ENCODE results near the gene CNIH1.
A peak's percentile ranks its signal among the peaks of the same experiment; 100 is the strongest.

Gene CNIH1

GRCh38 chr14:54440873-54441868 is at the start of gene CNIH1:
TSS of gene CNIH1 (minus strand) at chr14:54441374. CDS start at chr14:54441327, 47 bp downstream.
- DNase-seq (peak; percentile 88), ATAC-seq (replicated peaks) (peak; percentile 96 to 97)
- Mint-ChIP-seq H3K4me1 (peaks cover 16 to 49% of the 10 kb centered on the region in 2 donors), H3K27ac (peak within 1 kb of the TSS; percentile 98), H3K4me3 (peak within 1 kb of the TSS; percentile 89), H3K36me3 (peaks cover 6 to 7% of the 10 kb centered on the region in 2 donors), H3K9me3 (no peaks in the 10 kb centered on the region), H3K27me3 (peaks cover 4 to 6% of the 10 kb centered on the region in 2 donors)

- Mint-ChIP-seq H3K4me3 (no peak overlapping the region), H3K4me1 (peaks cover 22 to 41% of the 10 kb centered on the region in 2 donors), H3K36me3 (peaks cover 11 to 15% of the 10 kb centered on the region in 2 donors), H3K27me3 (no peaks in the 10 kb centered on the region), H3K9me3 (no peaks in the 10 kb centered on the region), H3K27ac (no peak overlapping the region)
- ATAC-seq (replicated peaks) = no peak
- DNase-seq = no peak
These were observed 49.4 kb upstream of the CNIH1 start for GRCh38 chr14:54490445-54491175.

DNA sequence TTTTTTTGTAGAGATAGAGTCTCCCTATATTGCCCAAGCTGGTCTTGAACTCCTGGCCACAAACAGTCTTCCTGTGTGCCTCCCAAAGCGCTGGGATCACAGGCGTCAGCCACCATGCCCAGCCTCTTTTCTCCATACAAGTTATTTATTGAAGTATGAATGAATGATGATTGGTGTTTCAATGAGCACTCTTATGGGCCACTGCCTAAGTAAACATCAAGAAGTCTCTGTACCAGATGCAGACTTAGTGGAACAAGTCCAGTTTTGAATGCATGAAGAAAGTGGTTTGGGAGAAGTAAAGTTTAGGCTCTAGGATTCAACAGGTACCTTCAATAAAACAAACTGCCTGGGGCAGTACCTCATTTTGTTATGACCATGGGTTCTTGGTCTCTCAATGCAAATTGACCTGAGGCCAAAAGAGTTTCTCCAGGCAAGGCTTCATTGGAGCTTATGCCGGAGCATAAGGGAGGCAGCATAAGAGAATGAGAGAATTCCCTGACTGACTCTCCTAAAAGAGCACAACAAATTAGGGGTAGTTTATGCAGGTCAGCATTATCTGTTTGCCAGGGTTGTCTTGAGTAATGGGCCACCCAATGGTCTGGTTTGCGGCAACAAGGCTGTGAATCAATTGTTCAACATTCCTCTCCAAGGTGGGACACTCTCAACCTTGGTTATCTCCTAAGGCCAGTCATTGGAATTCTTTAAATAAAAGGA is 48.7 kb upstream of the CNIH1 start:
- ATAC-seq (replicated peaks) (no peak), DNase-seq (no peak)
- Mint-ChIP-seq H3K36me3 (peaks cover 13 to 20% of the 10 kb centered on the region in 2 donors), H3K27ac (peak overlapping the region; percentile 94), H3K27me3 (no peaks in the 10 kb centered on the region), H3K4me3 (peak overlapping the region; percentile 82 to 86), H3K4me1 (peaks cover 27 to 48% of the 10 kb centered on the region in 2 donors), H3K9me3 (no peaks in the 10 kb centered on the region)

DNA sequence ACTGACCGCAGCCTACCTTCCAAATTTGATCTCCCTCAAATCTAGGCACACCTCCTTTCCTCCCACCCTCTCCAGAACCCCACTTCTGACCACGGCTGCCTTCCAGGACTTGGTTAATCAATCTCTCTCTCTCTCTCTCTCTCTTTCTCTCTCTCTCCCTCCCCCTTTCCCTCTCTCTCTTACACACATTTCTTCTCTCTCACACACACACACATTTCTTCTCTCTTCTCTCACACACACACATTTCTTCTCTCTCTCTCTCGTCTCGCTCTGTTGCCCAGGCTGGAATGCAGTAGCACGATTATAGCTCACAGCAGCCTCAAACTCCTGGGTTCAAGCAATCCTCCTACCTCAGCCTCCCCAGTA is 48.1 kb upstream of the CNIH1 start:
- H3K27ac Mint-ChIP-seq = peak overlapping the region; percentile 94

DNA sequence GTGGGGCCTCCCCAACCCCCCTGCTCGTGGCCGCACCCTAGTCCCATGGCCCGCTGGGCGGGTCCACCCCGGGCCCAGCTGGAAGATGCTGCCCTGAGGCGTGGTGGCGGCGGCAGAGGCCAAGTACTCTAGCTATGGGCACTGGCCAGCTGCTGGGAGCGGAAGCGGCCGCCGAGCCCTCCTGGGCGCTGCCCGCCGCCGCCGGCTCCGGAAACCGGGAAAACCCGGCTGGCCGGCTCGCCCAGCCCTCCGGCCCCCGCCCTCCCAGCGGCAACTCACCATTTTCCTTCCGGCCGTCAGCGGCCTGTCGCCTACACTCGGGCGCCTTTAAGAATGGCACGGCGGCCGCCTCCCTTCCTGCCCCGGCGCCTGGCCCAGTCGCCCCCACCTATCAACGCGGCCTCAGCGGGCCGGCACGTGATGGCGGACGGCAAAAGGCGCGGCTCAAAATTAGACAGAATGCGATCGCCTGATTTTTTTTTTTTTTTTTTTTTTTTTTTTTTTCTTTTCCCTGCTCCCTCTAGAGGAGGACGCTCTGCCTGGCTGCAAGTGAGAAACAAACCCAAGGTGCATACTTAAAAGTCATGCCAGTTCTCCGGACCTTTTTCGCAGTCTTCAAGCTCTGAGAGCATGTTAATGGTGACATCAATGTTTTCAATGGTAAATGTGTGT is 47.6 kb upstream of the CNIH1 start, which contains the start of gene GMFB:
Gene GMFB, minus strand, starts transcription at position 335 of the 672 bp plus-strand sequence. Its CDS starts 53 bp downstream, at position 282.
- peak within 1 kb of the TSS; percentile 94 for H3K27ac Mint-ChIP-seq
- H3K36me3 Mint-ChIP-seq = peaks cover 13 to 20% of the 10 kb centered on the region in 2 donors
- ATAC-seq (replicated peaks) = peak; percentile 95 to 98

More for the DNA sequence above, 48.1 kb upstream of the CNIH1 start:
- ATAC-seq (replicated peaks) (no peak), DNase-seq (no peak)
- Mint-ChIP-seq H3K4me1 (peaks cover 33 to 54% of the 10 kb centered on the region in 2 donors), H3K4me3 (peak overlapping the region; percentile 82 to 86), H3K36me3 (peaks cover 13 to 20% of the 10 kb centered on the region in 2 donors), H3K9me3 (no peaks in the 10 kb centered on the region), H3K27me3 (no peaks in the 10 kb centered on the region)

GRCh38 chr14:54488318-54488645 is 47.1 kb upstream of the CNIH1 start:
- H3K36me3 Mint-ChIP-seq = peaks cover 13 to 21% of the 10 kb centered on the region in 2 donors
- H3K9me3 Mint-ChIP-seq = no peaks in the 10 kb centered on the region
- peak overlapping the region; percentile 90 for H3K27ac Mint-ChIP-seq
- DNase-seq (no peak), ATAC-seq (replicated peaks) (peak; percentile 34 to 38)
- H3K4me1 Mint-ChIP-seq = peaks cover 37 to 64% of the 10 kb centered on the region in 2 donors
- H3K27me3 Mint-ChIP-seq = no peaks in the 10 kb centered on the region
- H3K4me3 Mint-ChIP-seq = peak overlapping the region; percentile 82 to 86

More for the DNA sequence above, 47.6 kb upstream of the CNIH1 start, which contains the start of gene GMFB:
- peak; percentile 84 for DNase-seq
- peak within 1 kb of the TSS; percentile 82 to 86 for H3K4me3 Mint-ChIP-seq
- no peaks in the 10 kb centered on the region for H3K27me3 Mint-ChIP-seq
- no peaks in the 10 kb centered on the region for H3K9me3 Mint-ChIP-seq
- H3K4me1 Mint-ChIP-seq = peaks cover 37 to 59% of the 10 kb centered on the region in 2 donors

- peaks cover 17 to 26% of the 10 kb centered on the region in 2 donors for H3K36me3 Mint-ChIP-seq
- ATAC-seq (replicated peaks) (no peak), DNase-seq (no peak)
- no peaks in the 10 kb centered on the region for H3K9me3 Mint-ChIP-seq
- peaks cover 41 to 70% of the 10 kb centered on the region in 2 donors for H3K4me1 Mint-ChIP-seq
- H3K27me3 Mint-ChIP-seq = no peaks in the 10 kb centered on the region
- H3K4me3 Mint-ChIP-seq = peak overlapping the region; percentile 82 to 86
- H3K27ac Mint-ChIP-seq = peak overlapping the region; percentile 90
These were observed 46.6 kb upstream of the CNIH1 start for GRCh38 chr14:54487771-54488170.

DNA sequence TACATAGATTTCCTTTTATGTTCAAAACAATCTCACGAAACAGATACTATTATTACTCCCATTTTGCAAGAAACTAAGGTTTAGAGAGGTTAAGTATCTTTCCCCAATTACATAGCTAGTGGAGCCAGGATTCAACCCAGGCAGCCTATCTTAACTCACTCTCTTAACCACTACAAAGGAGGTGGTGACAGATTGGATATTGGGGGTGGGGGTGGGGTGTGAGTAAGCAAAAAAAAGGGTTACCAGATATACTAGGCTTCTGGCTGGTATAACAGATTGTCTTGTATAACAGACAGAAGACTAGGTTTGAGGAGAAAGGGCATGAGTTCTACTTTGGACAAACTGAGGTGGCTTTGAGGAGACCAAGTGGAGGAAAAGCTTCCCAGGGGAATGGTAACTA is 45.5 kb upstream of the CNIH1 start:
- Mint-ChIP-seq H3K4me3 (peak overlapping the region; percentile 82 to 86), H3K9me3 (no peaks in the 10 kb centered on the region), H3K36me3 (peaks cover 23 to 31% of the 10 kb centered on the region in 2 donors), H3K27me3 (no peaks in the 10 kb centered on the region), H3K27ac (no peak overlapping the region), H3K4me1 (peaks cover 42 to 80% of the 10 kb centered on the region in 2 donors)
- ATAC-seq (replicated peaks) (no peak), DNase-seq (no peak)

GRCh38 chr14:54483846-54484245 is 42.7 kb upstream of the CNIH1 start:
- no peak for ATAC-seq (replicated peaks)
- peaks cover 35 to 63% of the 10 kb centered on the region in 2 donors for H3K4me1 Mint-ChIP-seq
- H3K9me3 Mint-ChIP-seq = no peaks in the 10 kb centered on the region
- H3K27me3 Mint-ChIP-seq = no peaks in the 10 kb centered on the region
- peak overlapping the region; percentile 91 for H3K27ac Mint-ChIP-seq
- DNase-seq = no peak
- peaks cover 24 to 32% of the 10 kb centered on the region in 2 donors for H3K36me3 Mint-ChIP-seq
- H3K4me3 Mint-ChIP-seq = peak overlapping the region; percentile 67 to 79

DNA sequence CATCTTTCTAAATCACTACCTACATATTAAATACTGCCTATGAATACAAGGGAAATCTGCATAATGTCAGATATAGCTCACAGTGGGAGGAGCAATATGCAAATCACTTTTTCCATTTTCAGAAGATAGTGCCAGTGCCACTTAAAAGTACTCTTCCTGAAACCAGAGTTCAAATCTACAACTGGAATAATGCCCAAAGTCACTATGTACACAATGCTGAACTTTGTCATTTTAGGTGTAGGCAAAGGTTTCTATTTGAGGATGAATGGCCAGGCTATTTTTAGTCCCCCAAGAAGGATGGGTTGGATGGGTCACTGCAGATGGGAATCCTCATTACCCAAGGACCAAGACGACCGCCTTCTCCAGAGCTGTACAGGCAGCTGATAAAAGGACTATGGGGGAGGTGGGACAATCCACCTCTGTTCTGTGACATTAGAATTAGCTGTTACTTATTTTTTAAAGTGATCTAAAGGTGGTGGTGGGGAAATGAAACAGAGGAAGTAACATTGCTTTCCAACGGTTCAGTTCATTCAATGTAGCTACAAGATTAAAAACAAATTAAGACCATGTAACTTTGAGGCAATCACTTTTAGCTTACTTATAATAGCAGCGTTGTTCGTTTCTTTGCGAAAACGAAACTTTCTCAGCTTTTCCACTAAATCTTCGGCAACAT is 42.0 kb upstream of the CNIH1 start:
- Mint-ChIP-seq H3K27me3 (no peaks in the 10 kb centered on the region), H3K36me3 (peaks cover 29 to 38% of the 10 kb centered on the region in 2 donors), H3K9me3 (no peaks in the 10 kb centered on the region), H3K4me3 (peak overlapping the region; percentile 67 to 79), H3K27ac (peak overlapping the region; percentile 91), H3K4me1 (peaks cover 36 to 63% of the 10 kb centered on the region in 2 donors)
- no peak for DNase-seq
- peak; percentile 78 to 91 for ATAC-seq (replicated peaks)

DNA sequence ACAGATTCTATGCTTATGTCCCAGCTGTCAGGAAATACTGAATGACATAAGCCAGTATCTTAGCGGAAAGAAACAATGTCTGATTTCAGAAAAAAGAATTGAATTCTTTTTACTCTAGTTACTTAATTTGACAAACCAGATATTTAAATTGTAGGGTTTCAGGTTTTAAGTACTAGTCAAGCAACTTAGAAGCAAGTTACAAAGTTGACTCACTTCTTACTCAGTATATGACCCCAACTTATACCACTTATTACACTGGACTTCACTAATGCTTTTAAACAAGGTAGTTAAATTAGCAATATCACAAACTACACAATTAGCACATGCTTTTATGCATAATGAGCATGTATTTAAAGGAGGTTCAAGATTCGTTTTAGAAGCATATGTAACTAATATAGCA is 40.5 kb upstream of the CNIH1 start:
- Mint-ChIP-seq H3K4me3 (no peak overlapping the region), H3K27ac (no peak overlapping the region), H3K36me3 (peaks cover 34 to 37% of the 10 kb centered on the region in 2 donors), H3K4me1 (peaks cover 32 to 50% of the 10 kb centered on the region in 2 donors), H3K9me3 (no peaks in the 10 kb centered on the region), H3K27me3 (no peaks in the 10 kb centered on the region)
- DNase-seq (no peak), ATAC-seq (replicated peaks) (no peak)

DNA sequence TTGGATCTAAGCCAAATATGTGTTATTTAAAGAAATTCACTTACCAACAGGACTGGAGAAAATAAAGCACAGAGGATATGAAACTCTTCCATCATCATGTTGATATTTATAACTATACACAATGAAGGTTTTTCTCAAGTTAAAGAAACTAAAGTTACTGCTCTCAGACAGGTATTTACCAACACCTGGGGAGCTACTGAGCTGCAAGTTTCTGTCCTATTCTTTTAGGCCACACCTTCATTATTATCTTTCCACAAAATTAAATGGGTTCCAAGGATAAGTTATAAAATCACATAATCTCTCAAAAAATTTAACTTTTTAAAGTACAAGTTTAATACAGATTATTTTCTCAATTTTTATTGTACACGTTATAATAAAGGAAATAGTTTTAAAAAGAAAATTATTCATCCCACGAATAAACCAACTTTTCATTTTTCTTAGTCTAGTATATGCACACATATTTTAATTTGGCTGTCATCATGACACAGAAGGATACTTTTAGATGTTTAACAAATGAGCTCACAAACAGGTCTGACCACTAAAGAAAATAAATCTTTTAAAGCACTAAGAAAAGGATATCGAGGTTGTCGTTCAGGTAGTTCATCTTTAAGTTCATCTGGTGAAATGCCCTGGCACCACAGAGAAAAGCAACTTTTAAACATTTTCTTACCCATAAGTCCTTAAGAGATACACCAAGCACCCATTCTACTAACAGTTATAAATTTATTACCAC is 39.8 kb upstream of the CNIH1 start:
- no peak for DNase-seq
- peaks cover 26 to 48% of the 10 kb centered on the region in 2 donors for H3K4me1 Mint-ChIP-seq

More for the DNA sequence above, 39.8 kb upstream of the CNIH1 start:
- peaks cover 32 to 36% of the 10 kb centered on the region in 2 donors for H3K36me3 Mint-ChIP-seq
- H3K27me3 Mint-ChIP-seq = no peaks in the 10 kb centered on the region
- H3K9me3 Mint-ChIP-seq = no peaks in the 10 kb centered on the region
- no peak overlapping the region for H3K4me3 Mint-ChIP-seq
- ATAC-seq (replicated peaks) = no peak
- no peak overlapping the region for H3K27ac Mint-ChIP-seq
